H1 (cell line): ENCODE results near the gene MAP2K5. TPM values are rescaled to one million over a fixed set of nuclear protein-coding genes. Genes with fewer than 3 reads are reported as not detected.

ENCODE experiments used
- JUN ChIP-seq: IDR thresholded peaks from 2 replicates; pipeline ENCODE4 v1.6.1; 2011; ENCODE audit warnings: low read depth, mild to moderate bottlenecking, improper control_type of control experiment, low read length
- SP1 ChIP-seq: IDR thresholded peaks from 2 replicates; pipeline ENCODE4 v1.6.1; 2011; ENCODE audit warnings: low read depth, low read length
- polyA plus RNA-seq, 7 experiments: library from polyadenylated mRNA; depleted of rRNA in 3 of 7; stranded (reverse) in 5 of 7; unstranded in 2 of 7; fragments of >200 nt in 5 of 7; fragments of 200-250 nt in 2 of 7; gene quantifications; 1 replicate in 5 of 7; 2 replicates in 1 of 7; 4 replicates in 1 of 7; pipeline versions ENCODE4 v1.2.1 to v1.2.3, GENCODE V29; 2011 to 2013; ENCODE audit warnings: missing spikeins in 2 of 7, mixed read lengths in 2 of 7
- total RNA-seq: library from RNA; stranded (reverse); fragmentation: NEBNext Ultra II Directional; extraction: Animal tissue kit (Norgen Biotek cat#: 25700); gene quantifications from 2 replicates; pipeline ENCODE4 v1.2.1, GENCODE V29; 2021
- TF ChIP-seq, protein P1 (sequence below): IDR thresholded peaks from 2 replicates; pipeline ENCODE4 v1.6.1; 2012; ENCODE audit warnings: inconsistent platforms
- TF ChIP-seq, protein P2 (sequence below): fragments of 300-600 bp; sonication (generic); IDR thresholded peaks from 2 replicates; pipeline ENCODE4 v1.7.1; 2012; ENCODE audit warnings: low read length, moderate library complexity, mild to moderate bottlenecking, inconsistent platforms; ENCODE audit not compliant: insufficient replicate concordance

The MAP2K5 gene
- total and polyA plus RNA-seq, 2 of the 8 experiments (the other 6 are each of a cell fraction or from before 2014, with no cell fraction given), result 4.4 to 15.8 TPM

DNA sequence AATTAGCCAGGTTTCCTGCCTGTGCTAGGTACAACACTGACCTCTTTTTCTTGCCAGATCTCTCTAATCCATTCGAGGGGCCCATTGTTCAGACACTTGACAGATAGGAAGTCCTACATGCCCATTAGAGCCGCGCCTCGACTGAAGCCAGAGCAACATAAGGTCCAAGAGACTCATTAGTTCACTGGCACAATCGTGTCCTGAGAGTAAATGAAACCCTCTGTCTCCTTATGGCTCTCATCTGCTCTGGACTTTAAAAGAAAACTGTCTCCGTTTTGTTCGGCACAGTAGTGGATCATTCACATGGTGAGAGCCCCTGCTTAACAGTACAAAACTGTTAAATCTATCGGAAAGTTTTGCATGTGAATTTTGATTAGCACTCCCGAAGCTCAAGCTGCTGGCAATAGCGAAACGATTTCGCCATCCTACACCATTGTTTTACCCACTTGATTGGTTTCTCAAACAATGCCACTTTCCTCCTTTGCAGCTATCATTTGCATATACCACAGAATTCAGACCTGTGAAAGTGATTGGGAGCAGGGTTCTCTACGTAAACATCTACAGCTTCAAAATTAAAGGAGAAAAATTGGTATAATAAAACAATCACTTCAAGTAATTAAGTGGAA is 40.6 kb upstream of the MAP2K5 start (continued):
- TF ChIP-seq, protein P1, sequence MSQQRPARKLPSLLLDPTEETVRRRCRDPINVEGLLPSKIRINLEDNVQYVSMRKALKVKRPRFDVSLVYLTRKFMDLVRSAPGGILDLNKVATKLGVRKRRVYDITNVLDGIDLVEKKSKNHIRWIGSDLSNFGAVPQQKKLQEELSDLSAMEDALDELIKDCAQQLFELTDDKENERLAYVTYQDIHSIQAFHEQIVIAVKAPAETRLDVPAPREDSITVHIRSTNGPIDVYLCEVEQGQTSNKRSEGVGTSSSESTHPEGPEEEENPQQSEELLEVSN, result no peak
- TF ChIP-seq, protein P2, sequence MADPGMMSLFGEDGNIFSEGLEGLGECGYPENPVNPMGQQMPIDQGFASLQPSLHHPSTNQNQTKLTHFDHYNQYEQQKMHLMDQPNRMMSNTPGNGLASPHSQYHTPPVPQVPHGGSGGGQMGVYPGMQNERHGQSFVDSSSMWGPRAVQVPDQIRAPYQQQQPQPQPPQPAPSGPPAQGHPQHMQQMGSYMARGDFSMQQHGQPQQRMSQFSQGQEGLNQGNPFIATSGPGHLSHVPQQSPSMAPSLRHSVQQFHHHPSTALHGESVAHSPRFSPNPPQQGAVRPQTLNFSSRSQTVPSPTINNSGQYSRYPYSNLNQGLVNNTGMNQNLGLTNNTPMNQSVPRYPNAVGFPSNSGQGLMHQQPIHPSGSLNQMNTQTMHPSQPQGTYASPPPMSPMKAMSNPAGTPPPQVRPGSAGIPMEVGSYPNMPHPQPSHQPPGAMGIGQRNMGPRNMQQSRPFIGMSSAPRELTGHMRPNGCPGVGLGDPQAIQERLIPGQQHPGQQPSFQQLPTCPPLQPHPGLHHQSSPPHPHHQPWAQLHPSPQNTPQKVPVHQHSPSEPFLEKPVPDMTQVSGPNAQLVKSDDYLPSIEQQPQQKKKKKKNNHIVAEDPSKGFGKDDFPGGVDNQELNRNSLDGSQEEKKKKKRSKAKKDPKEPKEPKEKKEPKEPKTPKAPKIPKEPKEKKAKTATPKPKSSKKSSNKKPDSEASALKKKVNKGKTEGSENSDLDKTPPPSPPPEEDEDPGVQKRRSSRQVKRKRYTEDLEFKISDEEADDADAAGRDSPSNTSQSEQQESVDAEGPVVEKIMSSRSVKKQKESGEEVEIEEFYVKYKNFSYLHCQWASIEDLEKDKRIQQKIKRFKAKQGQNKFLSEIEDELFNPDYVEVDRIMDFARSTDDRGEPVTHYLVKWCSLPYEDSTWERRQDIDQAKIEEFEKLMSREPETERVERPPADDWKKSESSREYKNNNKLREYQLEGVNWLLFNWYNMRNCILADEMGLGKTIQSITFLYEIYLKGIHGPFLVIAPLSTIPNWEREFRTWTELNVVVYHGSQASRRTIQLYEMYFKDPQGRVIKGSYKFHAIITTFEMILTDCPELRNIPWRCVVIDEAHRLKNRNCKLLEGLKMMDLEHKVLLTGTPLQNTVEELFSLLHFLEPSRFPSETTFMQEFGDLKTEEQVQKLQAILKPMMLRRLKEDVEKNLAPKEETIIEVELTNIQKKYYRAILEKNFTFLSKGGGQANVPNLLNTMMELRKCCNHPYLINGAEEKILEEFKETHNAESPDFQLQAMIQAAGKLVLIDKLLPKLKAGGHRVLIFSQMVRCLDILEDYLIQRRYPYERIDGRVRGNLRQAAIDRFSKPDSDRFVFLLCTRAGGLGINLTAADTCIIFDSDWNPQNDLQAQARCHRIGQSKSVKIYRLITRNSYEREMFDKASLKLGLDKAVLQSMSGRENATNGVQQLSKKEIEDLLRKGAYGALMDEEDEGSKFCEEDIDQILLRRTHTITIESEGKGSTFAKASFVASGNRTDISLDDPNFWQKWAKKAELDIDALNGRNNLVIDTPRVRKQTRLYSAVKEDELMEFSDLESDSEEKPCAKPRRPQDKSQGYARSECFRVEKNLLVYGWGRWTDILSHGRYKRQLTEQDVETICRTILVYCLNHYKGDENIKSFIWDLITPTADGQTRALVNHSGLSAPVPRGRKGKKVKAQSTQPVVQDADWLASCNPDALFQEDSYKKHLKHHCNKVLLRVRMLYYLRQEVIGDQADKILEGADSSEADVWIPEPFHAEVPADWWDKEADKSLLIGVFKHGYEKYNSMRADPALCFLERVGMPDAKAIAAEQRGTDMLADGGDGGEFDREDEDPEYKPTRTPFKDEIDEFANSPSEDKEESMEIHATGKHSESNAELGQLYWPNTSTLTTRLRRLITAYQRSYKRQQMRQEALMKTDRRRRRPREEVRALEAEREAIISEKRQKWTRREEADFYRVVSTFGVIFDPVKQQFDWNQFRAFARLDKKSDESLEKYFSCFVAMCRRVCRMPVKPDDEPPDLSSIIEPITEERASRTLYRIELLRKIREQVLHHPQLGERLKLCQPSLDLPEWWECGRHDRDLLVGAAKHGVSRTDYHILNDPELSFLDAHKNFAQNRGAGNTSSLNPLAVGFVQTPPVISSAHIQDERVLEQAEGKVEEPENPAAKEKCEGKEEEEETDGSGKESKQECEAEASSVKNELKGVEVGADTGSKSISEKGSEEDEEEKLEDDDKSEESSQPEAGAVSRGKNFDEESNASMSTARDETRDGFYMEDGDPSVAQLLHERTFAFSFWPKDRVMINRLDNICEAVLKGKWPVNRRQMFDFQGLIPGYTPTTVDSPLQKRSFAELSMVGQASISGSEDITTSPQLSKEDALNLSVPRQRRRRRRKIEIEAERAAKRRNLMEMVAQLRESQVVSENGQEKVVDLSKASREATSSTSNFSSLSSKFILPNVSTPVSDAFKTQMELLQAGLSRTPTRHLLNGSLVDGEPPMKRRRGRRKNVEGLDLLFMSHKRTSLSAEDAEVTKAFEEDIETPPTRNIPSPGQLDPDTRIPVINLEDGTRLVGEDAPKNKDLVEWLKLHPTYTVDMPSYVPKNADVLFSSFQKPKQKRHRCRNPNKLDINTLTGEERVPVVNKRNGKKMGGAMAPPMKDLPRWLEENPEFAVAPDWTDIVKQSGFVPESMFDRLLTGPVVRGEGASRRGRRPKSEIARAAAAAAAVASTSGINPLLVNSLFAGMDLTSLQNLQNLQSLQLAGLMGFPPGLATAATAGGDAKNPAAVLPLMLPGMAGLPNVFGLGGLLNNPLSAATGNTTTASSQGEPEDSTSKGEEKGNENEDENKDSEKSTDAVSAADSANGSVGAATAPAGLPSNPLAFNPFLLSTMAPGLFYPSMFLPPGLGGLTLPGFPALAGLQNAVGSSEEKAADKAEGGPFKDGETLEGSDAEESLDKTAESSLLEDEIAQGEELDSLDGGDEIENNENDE, result no peak
- TF ChIP-seq JUN (no peak), SP1 (no peak)
